ENCODE measurements around the gene DRAXIN.

The DRAXIN gene

DNA sequence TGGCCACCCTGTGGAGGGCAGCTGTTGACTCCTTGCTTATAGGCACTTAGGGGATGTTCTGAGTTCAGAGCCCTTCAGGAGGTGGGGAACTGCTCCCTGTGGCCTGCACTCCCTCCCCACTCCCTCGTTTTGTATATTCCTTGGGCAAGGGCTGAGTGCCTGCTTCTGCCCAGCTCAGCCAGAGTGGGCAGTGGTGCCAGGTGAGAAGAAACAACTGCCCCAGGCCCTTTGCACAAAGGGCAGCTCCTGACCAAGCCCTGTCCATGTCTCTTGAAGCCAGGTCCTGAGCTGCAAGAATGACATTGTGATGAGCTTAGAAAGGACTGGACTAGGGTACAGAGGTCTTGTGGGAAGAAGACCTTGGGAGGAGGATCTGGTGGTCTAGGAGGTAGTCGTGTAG, 46.6 kb downstream of the DRAXIN start:
- no peak overlapping the region for H3K4me3 ChIP-seq (ENCODE audit: low read depth, low read length)
- TF ChIP-seq, protein P1, sequence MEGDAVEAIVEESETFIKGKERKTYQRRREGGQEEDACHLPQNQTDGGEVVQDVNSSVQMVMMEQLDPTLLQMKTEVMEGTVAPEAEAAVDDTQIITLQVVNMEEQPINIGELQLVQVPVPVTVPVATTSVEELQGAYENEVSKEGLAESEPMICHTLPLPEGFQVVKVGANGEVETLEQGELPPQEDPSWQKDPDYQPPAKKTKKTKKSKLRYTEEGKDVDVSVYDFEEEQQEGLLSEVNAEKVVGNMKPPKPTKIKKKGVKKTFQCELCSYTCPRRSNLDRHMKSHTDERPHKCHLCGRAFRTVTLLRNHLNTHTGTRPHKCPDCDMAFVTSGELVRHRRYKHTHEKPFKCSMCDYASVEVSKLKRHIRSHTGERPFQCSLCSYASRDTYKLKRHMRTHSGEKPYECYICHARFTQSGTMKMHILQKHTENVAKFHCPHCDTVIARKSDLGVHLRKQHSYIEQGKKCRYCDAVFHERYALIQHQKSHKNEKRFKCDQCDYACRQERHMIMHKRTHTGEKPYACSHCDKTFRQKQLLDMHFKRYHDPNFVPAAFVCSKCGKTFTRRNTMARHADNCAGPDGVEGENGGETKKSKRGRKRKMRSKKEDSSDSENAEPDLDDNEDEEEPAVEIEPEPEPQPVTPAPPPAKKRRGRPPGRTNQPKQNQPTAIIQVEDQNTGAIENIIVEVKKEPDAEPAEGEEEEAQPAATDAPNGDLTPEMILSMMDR (IDR thresholded peaks at IDR 0.05; ENCODE audit: low read depth, low read length) = no peak

DNA sequence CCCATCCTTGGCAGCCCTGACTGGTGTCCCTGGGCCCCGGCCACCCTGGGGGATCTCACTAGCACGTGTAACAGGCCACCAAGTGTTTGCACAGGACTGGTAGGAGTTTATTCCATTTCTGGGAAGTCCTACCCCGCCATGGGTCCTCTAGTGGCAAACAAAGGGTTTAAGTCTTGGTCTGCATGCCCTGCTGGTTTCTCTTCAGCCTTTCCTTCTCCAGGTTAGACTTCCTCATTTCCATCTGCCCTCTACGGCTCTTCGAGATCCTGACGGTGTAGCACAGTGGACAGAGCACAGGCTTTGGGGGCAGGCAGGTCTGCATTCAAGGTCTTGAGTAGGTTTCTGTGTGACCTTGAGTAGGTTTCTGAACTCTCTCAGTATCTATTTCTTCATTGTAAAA, 47.3 kb downstream of the DRAXIN start:
- TF ChIP-seq, protein P1 (IDR thresholded peaks at IDR 0.05; ENCODE audit: low read depth, low read length) = no peak

DNA sequence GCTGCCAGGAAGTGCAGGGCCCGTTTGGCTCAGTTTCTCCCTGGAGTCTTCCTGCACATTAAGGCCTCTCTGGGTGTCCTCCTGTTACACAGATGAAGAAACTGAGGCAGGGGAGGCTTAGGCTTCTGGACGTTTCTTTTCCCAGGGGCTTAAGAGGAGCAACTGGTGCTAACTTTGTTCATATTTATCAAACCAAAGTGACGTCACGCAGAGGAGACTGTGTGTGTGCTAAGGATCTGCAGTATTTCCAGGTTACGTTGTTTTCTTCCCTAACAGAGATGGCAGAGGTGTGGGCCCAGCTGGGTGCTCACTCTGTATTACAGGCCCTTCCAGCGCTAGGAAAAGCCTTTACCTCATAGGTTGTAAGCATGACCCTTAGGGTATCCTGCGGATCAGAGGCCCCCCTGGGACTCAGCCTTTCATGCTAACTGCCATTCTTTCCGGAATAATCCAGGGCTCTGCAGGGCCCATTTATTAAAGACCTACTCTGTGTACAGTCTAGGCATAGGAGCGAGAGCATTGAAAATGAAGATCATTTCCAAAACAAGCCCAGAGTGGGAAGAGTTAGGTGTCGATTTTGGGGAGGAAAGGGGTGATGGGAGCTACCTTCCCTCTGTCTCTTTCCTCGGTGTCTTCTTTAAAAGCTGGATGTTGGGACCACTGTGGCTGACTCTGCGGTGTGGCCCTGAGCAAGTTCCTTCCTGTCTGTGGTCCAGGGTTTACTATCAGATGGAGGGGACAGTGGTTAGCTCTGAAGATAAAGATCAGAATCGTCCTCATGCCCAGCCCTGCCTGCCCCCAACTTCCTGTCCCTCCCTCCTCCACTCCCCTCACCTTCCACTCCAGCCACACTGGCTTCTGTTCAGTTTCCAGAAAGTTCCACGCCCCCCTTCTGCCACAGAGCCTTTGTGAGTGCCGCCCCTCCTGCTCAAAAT, 49.0 kb downstream of the DRAXIN start:
- no peak overlapping the region for H3K4me3 ChIP-seq (ENCODE audit: low read depth, low read length)
- TF ChIP-seq, protein P1 (IDR thresholded peaks at IDR 0.05; ENCODE audit: low read depth, low read length) = no peak

More for the DNA sequence above, 47.3 kb downstream of the DRAXIN start:
- H3K4me3 ChIP-seq (ENCODE audit: low read depth, low read length) = no peak overlapping the region

DNA sequence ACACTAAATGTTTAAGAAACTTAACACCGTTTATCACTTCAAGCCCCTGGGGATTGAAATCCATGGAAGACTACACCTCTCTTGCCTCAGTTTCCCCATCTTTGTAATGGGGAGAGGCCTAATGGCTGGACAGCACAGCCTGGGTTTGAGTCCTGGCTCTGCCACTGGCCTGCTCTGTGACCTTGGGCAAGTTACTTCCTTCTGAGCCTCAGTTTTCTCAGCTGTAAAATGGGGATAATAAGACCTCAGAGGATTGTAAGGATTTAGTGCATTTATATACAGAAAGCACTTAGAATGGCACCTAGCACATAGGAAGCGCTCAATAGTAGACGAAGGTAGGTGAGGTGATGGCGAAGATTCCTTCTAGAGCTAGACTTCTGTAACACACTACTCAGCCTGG, 50.0 kb downstream of the DRAXIN start:
- H3K4me3 ChIP-seq (ENCODE audit: low read depth, low read length) = no peak overlapping the region
- TF ChIP-seq, protein P1 (IDR thresholded peaks at IDR 0.05; ENCODE audit: low read depth, low read length) = no peak

DNA sequence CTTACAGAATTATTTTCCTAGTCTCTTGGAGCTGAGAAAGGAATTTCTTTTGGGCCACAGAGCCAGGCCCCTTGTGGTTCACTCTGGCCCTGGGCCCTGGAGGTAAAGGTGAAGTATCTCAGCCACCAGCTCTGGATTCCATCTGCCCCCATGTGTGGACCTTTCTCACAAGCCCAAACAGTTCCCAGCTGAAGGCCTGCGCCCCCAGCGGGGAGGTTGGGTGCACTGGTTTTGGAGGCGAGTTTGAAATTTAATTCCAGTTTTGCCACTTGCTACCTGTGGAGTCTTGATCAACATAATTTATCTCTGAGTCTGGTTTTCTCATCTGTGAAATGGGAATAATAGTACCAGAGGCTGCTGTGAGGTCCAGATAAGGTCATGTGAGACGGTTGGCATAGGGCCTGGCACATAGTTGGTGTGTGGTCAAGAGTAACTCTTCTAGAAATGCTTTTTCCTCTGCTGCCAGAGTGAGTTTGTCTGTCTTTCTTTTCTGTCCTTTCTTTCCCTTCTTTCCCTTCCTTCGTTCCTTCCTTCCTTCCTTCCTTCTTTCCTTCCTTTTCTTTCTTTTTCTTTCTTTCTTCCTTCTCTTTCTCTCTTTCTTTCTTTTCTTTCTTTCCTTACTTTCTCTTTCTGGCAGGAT, 50.5 kb downstream of the DRAXIN start:
- TF ChIP-seq, protein P1 (IDR thresholded peaks at IDR 0.05; ENCODE audit: low read depth, low read length) = no peak
- no peak overlapping the region for H3K4me3 ChIP-seq (ENCODE audit: low read depth, low read length)

- TF ChIP-seq, protein P1 (IDR thresholded peaks at IDR 0.05; ENCODE audit: low read depth, low read length) = no peak
- no peak overlapping the region for H3K4me3 ChIP-seq (ENCODE audit: low read depth, low read length)
Measured at GRCh38 chr1:11744287-11744686, 52.8 kb downstream of the DRAXIN start.

- TF ChIP-seq, protein P1 (IDR thresholded peaks at IDR 0.05; ENCODE audit: low read depth, low read length) = no peak
Measured at GRCh38 chr1:11746092-11746491, 54.6 kb downstream of the DRAXIN start.

More at GRCh38 chr1:11746092-11746491, 54.6 kb downstream of the DRAXIN start:
- H3K4me3 ChIP-seq (ENCODE audit: low read depth, low read length) = no peak overlapping the region
